ENCODE measurements around the gene COLEC12. TPM values are rescaled to one million over a fixed set of nuclear protein-coding genes. Genes with fewer than 3 reads are reported as not detected.

COLEC12 gene
- total RNA-seq, 2 experiments from 2014 or later: not detected

DNA sequence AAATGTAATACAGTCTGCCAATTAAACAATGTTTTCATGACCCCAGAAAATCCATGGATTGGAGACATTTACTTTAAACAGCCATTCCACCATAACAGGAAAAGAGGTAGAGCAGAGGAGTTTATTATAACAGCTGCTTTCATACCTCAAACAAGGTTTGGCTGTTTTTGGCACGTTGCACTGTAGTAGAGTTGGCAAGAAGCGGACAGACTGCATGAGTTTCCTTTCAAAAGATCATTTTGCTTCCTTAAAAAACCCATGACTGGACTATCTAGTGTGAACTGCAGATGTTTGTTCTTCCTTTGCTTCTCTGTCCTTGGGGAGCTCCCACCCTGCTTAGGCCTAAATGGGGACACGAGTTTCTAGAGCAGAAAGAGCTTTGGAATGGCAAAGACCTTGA lies 124.2 kb downstream of the COLEC12 start:
- Mint-ChIP-seq H3K27ac (no peak overlapping the region), H3K36me3 (no peaks in the 10 kb centered on the region), H3K9me3 (no peaks in the 10 kb centered on the region), H3K4me1 (ENCODE audit: low read depth) (no peaks in the 10 kb centered on the region), H3K27me3 (peaks cover 10% of the 10 kb centered on the region), H3K4me3 (no peak overlapping the region)
- no peak for DNase-seq
- ChIA-PET POLR2A (no interaction called here), CTCF (interaction anchor here (0.6 kb wide), 1 partner anchor 121 kb away, joined by 5 read pairs; no protein-coding TSS in a partner anchor)
- intact Hi-C loops (cut with micrococcal nuclease): no loop called here

DNA sequence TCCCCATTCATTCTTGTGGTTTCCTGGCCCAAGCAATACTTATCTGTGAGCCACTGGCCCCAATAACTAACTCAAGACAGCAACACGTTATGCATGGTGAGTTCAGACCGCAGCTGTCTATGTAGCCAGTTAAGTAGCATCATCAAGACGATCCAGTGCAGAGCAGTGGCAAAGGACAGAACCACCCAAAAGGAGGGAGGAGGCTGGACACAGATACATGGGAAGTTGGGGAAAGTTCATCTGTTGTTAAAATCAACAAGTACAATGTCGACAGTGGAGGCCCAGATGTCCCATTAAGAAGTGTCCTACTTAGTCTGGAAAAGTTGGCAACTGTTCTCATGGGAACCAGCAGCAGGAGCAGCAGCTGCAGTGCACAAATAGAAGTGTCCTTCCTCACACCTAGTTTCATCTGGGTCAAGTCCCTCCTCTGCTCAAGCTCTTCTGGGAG lies 125.8 kb downstream of the COLEC12 start:
- no peaks in the 10 kb centered on the region for H3K36me3 Mint-ChIP-seq
- H3K27me3 Mint-ChIP-seq: peaks cover 3% of the 10 kb centered on the region
- ChIA-PET POLR2A (no interaction called here), CTCF (no interaction called here)
- no peaks in the 10 kb centered on the region for H3K4me1 Mint-ChIP-seq (ENCODE audit: low read depth)
- H3K9me3 Mint-ChIP-seq: no peaks in the 10 kb centered on the region
- H3K27ac Mint-ChIP-seq: no peak overlapping the region
- H3K4me3 Mint-ChIP-seq: no peak overlapping the region
- no peak for DNase-seq
- intact Hi-C loops (cut with micrococcal nuclease): no loop called here

DNA sequence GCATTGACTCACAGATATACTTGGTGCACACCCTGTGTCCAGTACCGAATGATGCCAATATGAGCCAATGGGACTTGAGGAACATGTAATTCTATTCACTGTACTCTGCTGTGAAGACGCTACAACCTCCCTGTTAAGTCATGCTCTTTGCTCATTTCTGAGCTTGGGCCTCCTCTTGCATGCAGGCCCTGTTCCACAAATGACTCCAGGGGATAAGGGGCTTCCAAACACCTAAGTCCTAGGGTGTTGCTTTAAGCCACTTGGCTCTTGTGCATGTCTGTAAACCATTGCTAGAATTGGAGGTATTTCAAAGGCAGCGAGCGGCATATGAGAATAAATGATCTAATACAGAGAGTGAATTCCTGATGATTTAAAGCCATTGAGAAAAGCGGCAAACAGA lies 126.7 kb downstream of the COLEC12 start:
- no peak for DNase-seq
- Mint-ChIP-seq H3K36me3 (no peaks in the 10 kb centered on the region), H3K9me3 (no peaks in the 10 kb centered on the region), H3K27me3 (peaks cover 3% of the 10 kb centered on the region), H3K27ac (no peak overlapping the region), H3K4me1 (ENCODE audit: low read depth) (no peaks in the 10 kb centered on the region), H3K4me3 (no peak overlapping the region)
- intact Hi-C loops (cut with micrococcal nuclease): no loop called here
- ChIA-PET CTCF (no interaction called here), POLR2A (no interaction called here)

DNA sequence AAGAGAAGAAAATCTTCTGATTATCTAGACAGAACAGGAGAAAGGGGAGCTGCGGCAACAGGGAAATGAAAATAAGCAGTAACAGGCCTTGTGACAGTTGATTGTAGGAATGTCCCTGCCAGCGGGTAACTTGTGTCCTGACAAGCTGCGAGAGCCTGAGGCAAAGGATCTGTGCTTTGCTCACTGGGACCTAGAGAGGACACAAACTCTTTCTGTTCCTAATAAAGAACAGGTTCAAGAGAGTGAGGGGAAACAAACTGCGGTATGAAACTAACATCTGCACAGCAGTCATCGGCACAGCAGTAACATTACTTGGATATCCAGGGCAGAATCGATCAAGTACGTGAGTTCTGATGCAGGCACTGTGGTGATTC lies 128.9 kb downstream of the COLEC12 start:
- POLR2A ChIA-PET: no interaction called here
- H3K4me3 Mint-ChIP-seq: no peak overlapping the region
- no peak for DNase-seq
- H3K9me3 Mint-ChIP-seq: no peaks in the 10 kb centered on the region
- H3K27ac Mint-ChIP-seq: no peak overlapping the region
- no peaks in the 10 kb centered on the region for H3K36me3 Mint-ChIP-seq
- no peaks in the 10 kb centered on the region for H3K4me1 Mint-ChIP-seq (ENCODE audit: low read depth)
- CTCF ChIA-PET: no interaction called here
- no peaks in the 10 kb centered on the region for H3K27me3 Mint-ChIP-seq
- intact Hi-C loops (cut with micrococcal nuclease): no loop called here

DNA sequence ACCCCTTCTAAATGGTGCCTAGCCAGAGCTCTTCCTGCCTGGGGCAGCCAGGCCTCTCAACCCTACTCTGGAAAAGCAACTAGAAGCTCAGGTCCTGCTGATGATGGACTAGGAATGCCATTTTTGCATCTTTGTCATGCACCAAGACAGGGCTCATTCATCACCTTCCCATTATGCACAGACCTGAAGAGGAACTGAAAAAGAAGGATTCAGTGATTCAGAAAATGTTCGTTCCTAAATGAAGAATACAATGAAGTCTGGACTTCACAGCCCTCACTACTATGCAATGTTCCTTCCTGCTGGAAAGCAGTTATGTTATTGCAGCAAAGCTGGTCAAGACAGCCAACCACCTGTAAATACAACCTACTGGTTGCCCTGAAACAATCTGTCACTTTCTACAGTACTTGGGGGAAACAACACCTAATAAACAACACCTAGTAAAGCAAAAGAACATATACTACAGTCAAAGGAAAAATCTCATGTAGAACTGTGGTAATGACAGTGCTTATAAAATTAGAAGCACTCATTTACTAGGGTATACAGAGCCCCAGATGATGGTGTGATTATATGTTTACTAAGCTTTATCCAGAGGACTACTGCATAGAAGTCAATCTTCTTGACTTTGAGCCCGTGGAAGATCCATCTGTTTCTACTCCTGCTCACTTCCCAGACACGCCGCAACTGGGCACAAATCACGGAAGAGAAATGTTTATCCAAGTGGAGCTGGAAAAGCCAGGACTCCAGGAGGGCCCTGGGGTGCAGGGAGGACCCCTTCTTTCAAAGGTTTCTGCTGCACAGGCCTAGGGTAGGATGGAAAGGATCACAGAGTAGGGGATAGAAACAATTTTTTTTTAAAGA lies 129.5 kb downstream of the COLEC12 start:
- POLR2A ChIA-PET: no interaction called here
- H3K27ac Mint-ChIP-seq: no peak overlapping the region
- H3K9me3 Mint-ChIP-seq: no peaks in the 10 kb centered on the region
- no peaks in the 10 kb centered on the region for H3K36me3 Mint-ChIP-seq
- intact Hi-C loops (cut with micrococcal nuclease): no loop called here
- CTCF ChIA-PET: no interaction called here
- DNase-seq: no peak
- H3K27me3 Mint-ChIP-seq: no peaks in the 10 kb centered on the region
- no peaks in the 10 kb centered on the region for H3K4me1 Mint-ChIP-seq (ENCODE audit: low read depth)
- H3K4me3 Mint-ChIP-seq: no peak overlapping the region

DNA sequence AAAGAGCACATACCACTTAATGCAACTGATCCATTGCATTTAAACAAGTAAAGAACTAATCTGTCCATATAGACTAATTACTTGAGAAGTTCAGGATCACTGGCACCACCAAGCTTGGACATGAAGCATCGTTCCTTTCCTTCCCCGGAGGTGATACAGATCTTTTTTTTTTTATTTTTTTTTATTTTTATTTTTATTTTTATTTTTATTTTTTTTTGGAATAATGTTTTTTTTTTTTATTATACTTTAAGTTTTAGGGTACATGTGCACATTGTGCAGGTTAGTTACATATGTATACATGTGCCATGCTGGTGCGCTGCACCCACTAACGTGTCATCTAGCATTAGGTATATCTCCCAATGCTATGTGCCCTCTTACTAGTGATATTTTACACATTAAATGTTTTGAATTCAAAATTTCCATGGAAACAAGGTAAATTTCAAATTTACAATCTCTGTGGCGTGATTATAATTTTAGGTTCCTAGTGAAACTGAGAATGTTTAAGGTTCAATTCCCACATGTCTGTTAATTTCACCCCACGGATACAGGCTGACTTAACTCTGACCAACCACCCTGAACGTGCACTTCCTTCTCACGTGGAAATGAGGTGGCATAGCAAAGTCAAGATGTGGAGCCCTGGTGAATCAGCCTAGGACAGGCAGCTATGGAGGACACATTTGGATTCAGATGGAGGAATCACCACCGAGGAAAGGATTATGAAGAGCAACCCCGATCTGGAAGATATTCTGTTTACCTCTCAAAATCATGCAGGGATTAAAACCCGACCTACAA lies 131.1 kb downstream of the COLEC12 start:
- no peak for DNase-seq
- Mint-ChIP-seq H3K36me3 (no peaks in the 10 kb centered on the region), H3K27ac (no peak overlapping the region), H3K9me3 (no peaks in the 10 kb centered on the region), H3K27me3 (no peaks in the 10 kb centered on the region), H3K4me1 (ENCODE audit: low read depth) (no peaks in the 10 kb centered on the region), H3K4me3 (no peak overlapping the region)
- ChIA-PET CTCF (no interaction called here), POLR2A (no interaction called here)
- intact Hi-C loops (cut with micrococcal nuclease): no loop called here

DNA sequence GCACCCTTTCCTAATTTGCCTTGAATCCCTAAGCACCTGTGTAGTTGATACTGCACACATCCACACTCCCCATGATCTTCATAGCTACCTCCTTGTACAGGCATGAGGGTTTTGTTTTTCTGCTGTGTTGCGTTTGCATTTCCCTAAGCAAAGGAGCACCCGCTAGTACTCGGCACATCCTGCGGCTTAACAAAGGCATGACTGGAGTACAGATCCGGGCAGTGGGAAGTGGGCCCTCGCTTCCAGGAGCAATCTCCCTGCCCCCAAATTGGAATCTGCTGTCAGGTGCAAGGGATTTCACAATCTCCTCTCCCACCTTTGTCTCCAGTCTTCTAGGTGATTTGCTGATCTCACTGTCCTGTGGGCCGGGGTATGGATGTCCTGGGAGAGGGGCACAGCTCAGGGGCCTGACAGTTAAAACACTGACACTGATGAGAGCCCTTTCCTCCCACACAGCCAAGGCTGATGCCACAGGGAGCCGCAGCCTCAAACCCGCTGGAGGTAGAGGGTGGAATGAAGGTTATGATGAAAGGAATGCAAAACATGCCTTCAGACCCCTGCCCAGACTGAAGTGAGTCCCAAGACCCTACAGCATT lies 133.9 kb downstream of the COLEC12 start:
- ChIA-PET POLR2A (no interaction called here), CTCF (no interaction called here)
- intact Hi-C loops (cut with micrococcal nuclease): no loop called here
- no peak for DNase-seq
- Mint-ChIP-seq H3K27me3 (peaks cover 2% of the 10 kb centered on the region), H3K4me3 (no peak overlapping the region), H3K4me1 (ENCODE audit: low read depth) (no peaks in the 10 kb centered on the region), H3K36me3 (no peaks in the 10 kb centered on the region), H3K9me3 (no peaks in the 10 kb centered on the region), H3K27ac (no peak overlapping the region)

DNA sequence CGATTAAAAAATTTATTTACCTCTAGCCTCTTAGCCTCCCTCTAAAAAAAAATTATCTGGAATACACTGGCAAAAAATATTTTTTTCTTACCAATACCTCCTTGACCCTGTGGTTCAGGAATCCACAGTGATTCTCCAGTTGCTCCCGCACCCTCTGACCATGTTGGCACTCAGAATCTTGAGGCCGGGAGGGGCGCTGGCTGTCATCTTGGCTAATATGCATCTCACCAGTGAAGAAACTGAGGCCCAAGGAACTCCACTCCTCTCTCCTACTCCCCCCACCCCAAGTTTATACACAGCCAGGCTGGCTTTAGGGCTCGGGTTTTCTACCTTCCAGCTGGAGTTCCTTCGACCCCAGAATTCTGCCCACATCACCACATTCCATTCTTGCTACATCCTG lies 134.8 kb downstream of the COLEC12 start:
- intact Hi-C loops (cut with micrococcal nuclease): no loop called here
- DNase-seq: no peak
- H3K27ac Mint-ChIP-seq: no peak overlapping the region
- H3K4me1 Mint-ChIP-seq (ENCODE audit: low read depth): no peaks in the 10 kb centered on the region
- peaks cover 4% of the 10 kb centered on the region for H3K27me3 Mint-ChIP-seq
- H3K36me3 Mint-ChIP-seq: no peaks in the 10 kb centered on the region
- no peaks in the 10 kb centered on the region for H3K9me3 Mint-ChIP-seq
- no peak overlapping the region for H3K4me3 Mint-ChIP-seq
- ChIA-PET POLR2A (no interaction called here), CTCF (no interaction called here)

DNA sequence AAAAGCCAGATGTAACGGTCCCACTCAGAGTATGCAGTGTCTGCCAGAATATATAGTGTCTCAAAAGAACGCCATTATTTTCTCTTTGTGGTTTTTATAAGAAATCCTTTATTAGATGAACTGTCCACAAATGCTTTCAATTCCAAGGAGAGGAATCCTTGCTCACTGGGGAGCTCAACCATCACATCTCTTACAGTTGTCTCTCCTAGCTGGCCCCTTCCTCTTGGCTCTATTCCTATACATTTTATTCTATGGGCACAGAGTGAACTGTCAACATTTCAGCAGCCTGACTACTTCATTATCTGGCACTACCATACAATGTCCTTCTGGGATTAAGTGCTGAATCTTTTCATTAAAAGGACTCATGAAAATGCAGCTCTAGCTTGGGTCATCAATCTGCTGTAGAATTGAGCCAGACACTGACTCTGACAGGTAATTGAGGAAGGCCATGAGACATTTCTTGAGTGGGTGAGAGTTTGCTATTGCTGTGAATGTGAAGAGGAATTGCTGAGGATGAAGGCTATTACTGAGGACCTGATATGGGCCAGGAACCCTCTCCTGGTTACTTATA lies 136.2 kb downstream of the COLEC12 start:
- POLR2A ChIA-PET: no interaction called here
- CTCF ChIA-PET: no interaction called here
- H3K27me3 Mint-ChIP-seq: peaks cover 4% of the 10 kb centered on the region
- intact Hi-C loops (cut with micrococcal nuclease): no loop called here
- H3K36me3 Mint-ChIP-seq: no peaks in the 10 kb centered on the region
- no peak overlapping the region for H3K27ac Mint-ChIP-seq
- H3K4me3 Mint-ChIP-seq: no peak overlapping the region
- no peaks in the 10 kb centered on the region for H3K9me3 Mint-ChIP-seq
- H3K4me1 Mint-ChIP-seq (ENCODE audit: low read depth): no peaks in the 10 kb centered on the region
- no peak for DNase-seq

DNA sequence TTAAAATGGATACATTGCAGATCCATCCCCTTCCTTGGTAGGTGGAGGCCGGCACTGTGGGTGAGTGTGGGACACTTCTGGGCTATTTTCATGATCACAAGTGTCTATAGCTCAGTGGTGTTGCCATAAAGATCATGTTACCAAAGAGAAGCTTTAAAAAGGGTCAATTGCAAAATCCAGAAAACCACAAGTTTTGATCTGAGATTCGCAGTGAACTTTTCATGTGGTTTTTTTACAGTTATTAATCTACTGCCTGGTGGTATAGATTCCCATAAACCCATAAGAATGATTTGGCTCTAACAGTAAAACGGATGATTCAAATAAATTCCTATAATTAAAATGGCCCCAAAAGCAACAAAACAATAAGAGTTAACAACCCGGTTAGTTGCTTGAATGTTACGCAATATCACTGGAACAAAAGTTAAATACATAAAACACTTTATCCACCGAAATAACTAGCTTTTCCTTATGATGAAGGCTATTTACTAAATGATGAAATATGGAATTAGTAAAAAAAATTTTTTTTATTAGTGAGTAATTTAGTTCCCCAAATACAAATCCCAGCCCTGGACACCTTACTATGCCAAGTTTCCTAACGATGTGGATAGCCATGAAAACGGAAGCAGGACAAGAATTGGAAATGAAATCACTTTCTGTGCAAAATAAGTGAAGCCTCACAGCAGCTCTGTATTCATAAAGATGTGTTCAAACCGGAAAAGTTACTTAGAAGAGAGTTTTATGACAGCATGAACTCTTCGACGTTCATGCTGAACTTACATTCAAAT lies 137.0 kb downstream of the COLEC12 start:
- no peaks in the 10 kb centered on the region for H3K4me1 Mint-ChIP-seq (ENCODE audit: low read depth)
- POLR2A ChIA-PET: no interaction called here
- H3K27ac Mint-ChIP-seq: no peak overlapping the region

DNA sequence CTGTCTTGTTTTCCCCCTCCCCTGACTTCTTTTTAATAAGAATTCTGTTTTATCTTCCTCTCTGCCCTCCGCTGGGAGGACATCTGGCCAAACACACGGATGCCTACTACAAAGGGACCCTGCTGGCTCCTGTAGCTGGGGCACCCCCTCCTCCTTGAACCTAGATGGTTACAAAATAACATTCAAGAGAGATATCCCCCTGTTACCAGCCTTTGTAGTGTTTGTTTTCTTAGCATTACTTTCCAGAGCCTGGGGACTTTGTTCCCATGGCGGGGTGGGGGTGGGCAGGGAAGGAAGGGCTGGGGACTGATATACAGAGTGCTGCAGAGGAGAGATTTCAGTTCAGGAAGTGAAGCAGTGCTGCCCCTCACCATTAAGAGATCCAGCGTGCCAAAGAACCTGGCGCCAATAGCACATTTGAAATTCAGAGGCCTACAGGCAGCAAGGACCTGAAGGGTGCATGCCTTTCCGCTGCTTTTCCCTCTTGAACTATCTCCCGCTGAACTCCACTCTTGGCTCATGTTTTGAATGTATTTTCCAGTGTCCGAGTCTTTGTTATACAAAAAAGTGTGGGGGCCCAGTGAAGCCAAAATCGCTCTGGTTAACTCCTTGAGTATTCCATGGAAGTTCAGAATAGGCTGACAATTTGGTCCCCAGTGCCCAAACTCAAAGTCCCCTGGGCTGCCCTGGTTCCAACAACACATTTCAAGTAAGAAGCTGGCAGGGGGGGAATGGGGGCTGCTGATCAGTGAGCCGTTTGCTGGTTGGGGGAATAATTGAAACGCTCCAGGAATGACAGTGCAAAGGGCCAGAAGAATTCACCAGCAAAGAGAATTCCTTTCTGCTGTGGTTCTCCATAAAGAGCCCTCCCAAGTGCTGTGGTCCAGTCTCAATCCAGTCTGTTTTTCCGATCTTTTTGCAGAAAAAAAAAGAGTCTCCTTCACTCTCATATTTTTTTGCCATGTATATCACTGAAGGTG lies 137.9 kb downstream of the COLEC12 start:
- DNase-seq: no peak

More for the DNA sequence above, 137.0 kb downstream of the COLEC12 start:
- Mint-ChIP-seq H3K36me3 (no peaks in the 10 kb centered on the region), H3K27me3 (peaks cover 4% of the 10 kb centered on the region), H3K9me3 (no peaks in the 10 kb centered on the region), H3K4me3 (no peak overlapping the region)
- CTCF ChIA-PET: no interaction called here
- DNase-seq: no peak
- intact Hi-C loops (cut with micrococcal nuclease): no loop called here

More for the DNA sequence above, 137.9 kb downstream of the COLEC12 start:
- no peaks in the 10 kb centered on the region for H3K4me1 Mint-ChIP-seq (ENCODE audit: low read depth)
- intact Hi-C loops (cut with micrococcal nuclease): no loop called here
- CTCF ChIA-PET: no interaction called here
- POLR2A ChIA-PET: no interaction called here
- no peak overlapping the region for H3K4me3 Mint-ChIP-seq
- no peaks in the 10 kb centered on the region for H3K9me3 Mint-ChIP-seq
- H3K27me3 Mint-ChIP-seq: peaks cover 4% of the 10 kb centered on the region
- no peaks in the 10 kb centered on the region for H3K36me3 Mint-ChIP-seq
- H3K27ac Mint-ChIP-seq: no peak overlapping the region
